Adrenal gland (tissue), 12 donors: ENCODE measurements around the gene ZNF669. TPM values are rescaled to one million over a fixed set of nuclear protein-coding genes. Genes with fewer than 3 reads are reported as not detected.

Source experiments
- DNase-seq, 7 donors: peaks; one replicate each; pipeline ENCODE4 v3.0.0-alpha.2; 2019 to 2020
- H3K27ac ChIP-seq, 5 donors: fragments of 200-600 bp; sonication (generic) in 4 of 5; 1 replicate in 3 of 5; 2 replicates in 2 of 5; pipeline versions ENCODE4 v1.5.1 to v1.8.0; 2016 to 2020; ENCODE audit warnings: mild to moderate bottlenecking in 1 of 5
- H3K27me3 ChIP-seq: fragments of 200-600 bp; 2 replicates; pipeline ENCODE4 v1.8.0; 2021
- H3K36me3 ChIP-seq, 2 donors: fragments of 200-600 bp; replicated peaks in 1 of 2; 1 replicate in 1 of 2; 2 replicates in 1 of 2; pipeline versions ENCODE4 v1.5.1 to v1.8.0; 2018 to 2022
- H3K4me1 ChIP-seq, 2 donors: fragments of 200-600 bp; replicated peaks in 1 of 2; 1 replicate in 1 of 2; 2 replicates in 1 of 2; pipeline versions ENCODE4 v1.5.1 to v1.8.0; 2018 to 2021
- H3K4me3 ChIP-seq, 4 donors: fragments of 200-600 bp; sonication (generic) in 3 of 4; one replicate each; pipeline ENCODE4 v1.5.1; 2016 to 2018
- H3K9me3 ChIP-seq, 3 donors: fragments of 200-600 bp; sonication (generic) in 1 of 3; replicated peaks in 1 of 3; 1 replicate in 2 of 3; 2 replicates in 1 of 3; pipeline versions ENCODE4 v1.5.1 to v1.8.0; 2016 to 2021
- POLR2A ChIP-seq, 2 donors: fragments of 450-650 bp; IDR thresholded peaks; one replicate each; pipeline ENCODE4 v1.6.1; 2017; ENCODE audit warnings: antibody characterized with exemption in 2 of 2, mild to moderate bottlenecking in 2 of 2, moderate library complexity in 1 of 2
- WGBS, 4 donors: extraction: QIAGEN DNeasy Blood & Tissue Kit in 2 of 4; methylation state at CpG; one replicate each; pipeline versions ENCODE4 v1.1.5 to v1.1.7; 2013 to 2017; 5-methylcytosine and 5-hydroxymethylcytosine counted together
- intact Hi-C, 2 donors: fragments of 100-400 bp; cut with DNase I; formaldehyde crosslinking; loops; one replicate each; pipeline versions ENCODE4 v1.14.1 to v1.15.0; 2022 to 2023
- polyA plus RNA-seq, 3 donors: library from polyadenylated mRNA; stranded (reverse); fragments of 200-250 nt in 2 of 3; fragments of 350-450 nt in 1 of 3; fragmentation: Illumina TruSeq in 1 of 3; extraction: RNeasy Lipid Tissue Mini Kit (QIAGEN cat#74804) in 1 of 3; gene quantifications; one replicate each; pipeline ENCODE4 v1.2.3, GENCODE V29; 2013 to 2014
- total RNA-seq, 9 donors: library from RNA; depleted of rRNA in 4 of 9; stranded (reverse); fragments of >200 nt in 4 of 9; fragments of 120-200 nt in 1 of 9; fragmentation: NEBNext Ultra II Directional in 1 of 9; extraction: Animal tissue kit (Norgen Biotek cat#: 25700) in 1 of 9; gene quantifications; one replicate each; pipeline versions ENCODE4 v1.1.0 to v1.2.4, GENCODE V29; 2013 to 2023
- TF ChIP-seq, protein P1 (sequence below), 6 experiments: fragments of 450-650 bp in 4 of 6; fragments of 200-600 bp in 2 of 6; sonication (generic) in 1 of 6; IDR thresholded peaks; 1 replicate in 5 of 6; 2 replicates in 1 of 6; pipeline versions ENCODE4 v1.5.1 to v1.8.0; 2016 to 2021; ENCODE audit warnings: antibody characterized with exemption in 6 of 6, mild to moderate bottlenecking in 2 of 6, moderate library complexity in 1 of 6
- donor health status: healthy with polysubstance abuse.
- donor health status: Bipolar disorder and iron deficiency.
- donor health status: DM: yes; HTN: yes; CAD: no.
- donor health status: DM: no; HTN: no; CAD: no.
- donor health status: DM: no; HTN: no; CAD: no.
- donor health status: DM: yes; HTN: yes; CAD: no.

Gene ZNF669
- total and polyA plus RNA-seq, 12 donors, result 1.2 to 11.3 (median 5.1) TPM

DNA sequence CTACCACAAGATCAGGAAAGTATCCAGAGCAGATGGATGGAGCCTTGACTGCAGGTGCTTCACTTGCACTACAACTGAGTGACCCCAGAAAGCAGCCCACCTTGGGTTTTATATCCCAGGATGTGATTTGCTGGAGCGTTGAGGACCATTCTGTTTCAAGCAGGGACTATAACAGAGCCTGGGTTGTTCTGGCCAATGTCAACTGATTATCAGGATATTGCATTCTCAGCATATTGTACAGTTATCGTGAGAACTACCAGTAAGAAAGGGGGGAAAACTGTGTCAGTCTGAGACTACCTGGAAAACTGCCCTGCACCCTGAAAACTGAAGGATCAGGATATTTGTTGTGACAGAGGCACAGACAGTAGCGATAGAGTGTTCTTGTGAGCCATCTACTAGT lies 8.0 kb downstream of the ZNF669 start:
- H3K4me1 ChIP-seq, result no peaks in the 10 kb centered on the region
- no peak overlapping the region for H3K27ac ChIP-seq
- peaks cover 0 to 10% (median 0%) of the 10 kb centered on the region in 3 donors for H3K9me3 ChIP-seq
- TF ChIP-seq, protein P1, sequence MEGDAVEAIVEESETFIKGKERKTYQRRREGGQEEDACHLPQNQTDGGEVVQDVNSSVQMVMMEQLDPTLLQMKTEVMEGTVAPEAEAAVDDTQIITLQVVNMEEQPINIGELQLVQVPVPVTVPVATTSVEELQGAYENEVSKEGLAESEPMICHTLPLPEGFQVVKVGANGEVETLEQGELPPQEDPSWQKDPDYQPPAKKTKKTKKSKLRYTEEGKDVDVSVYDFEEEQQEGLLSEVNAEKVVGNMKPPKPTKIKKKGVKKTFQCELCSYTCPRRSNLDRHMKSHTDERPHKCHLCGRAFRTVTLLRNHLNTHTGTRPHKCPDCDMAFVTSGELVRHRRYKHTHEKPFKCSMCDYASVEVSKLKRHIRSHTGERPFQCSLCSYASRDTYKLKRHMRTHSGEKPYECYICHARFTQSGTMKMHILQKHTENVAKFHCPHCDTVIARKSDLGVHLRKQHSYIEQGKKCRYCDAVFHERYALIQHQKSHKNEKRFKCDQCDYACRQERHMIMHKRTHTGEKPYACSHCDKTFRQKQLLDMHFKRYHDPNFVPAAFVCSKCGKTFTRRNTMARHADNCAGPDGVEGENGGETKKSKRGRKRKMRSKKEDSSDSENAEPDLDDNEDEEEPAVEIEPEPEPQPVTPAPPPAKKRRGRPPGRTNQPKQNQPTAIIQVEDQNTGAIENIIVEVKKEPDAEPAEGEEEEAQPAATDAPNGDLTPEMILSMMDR (IDR thresholded peaks at IDR 0.05), result no peak
- no peak for TF ChIP-seq POLR2A (IDR thresholded peaks at IDR 0.05)
- H3K4me3 ChIP-seq, result no peak overlapping the region
- intact Hi-C loops, result no loop called here
- no peaks in the 10 kb centered on the region for H3K27me3 ChIP-seq
- H3K36me3 ChIP-seq, result peaks cover 5 to 10% of the 10 kb centered on the region in 2 donors
- 90 to 95% (median 93%) methylated on average over 3 of the region's 3 CpGs for WGBS, 4 donors
- DNase-seq, result no peak

DNA sequence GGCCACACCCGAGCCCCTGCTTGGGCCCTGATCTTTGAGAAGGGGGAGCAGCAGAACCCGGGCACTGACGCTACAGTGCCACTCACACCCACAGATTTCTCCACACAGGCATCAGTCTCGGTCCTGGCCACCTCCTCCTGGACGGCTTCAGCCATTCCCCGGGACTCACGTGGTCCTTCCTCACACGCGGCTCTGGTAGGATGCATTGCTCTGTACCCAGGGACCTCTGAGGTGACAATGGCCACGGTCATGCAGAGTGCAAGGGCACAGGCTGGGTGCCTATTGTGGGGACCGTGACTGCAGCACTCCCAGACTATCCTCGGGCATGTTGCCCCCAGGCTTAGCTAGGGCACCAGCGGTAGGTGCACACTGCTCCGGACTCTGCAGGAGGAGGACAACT lies 13.7 kb downstream of the ZNF669 start:
- H3K4me3 ChIP-seq, result no peak overlapping the region
- no peaks in the 10 kb centered on the region for H3K9me3 ChIP-seq
- H3K36me3 ChIP-seq, result no peaks in the 10 kb centered on the region
- no peaks in the 10 kb centered on the region for H3K4me1 ChIP-seq
- WGBS, 4 donors, result 75 to 95% (median 85%) methylated on average over 9 to 14 of the region's 14 CpGs
- TF ChIP-seq, protein P1 (IDR thresholded peaks at IDR 0.05), result no peak
- TF ChIP-seq POLR2A (IDR thresholded peaks at IDR 0.05), result no peak
- intact Hi-C loops, result no loop called here
- DNase-seq, result peak in 1 of 7 donors; percentile 39
- H3K27ac ChIP-seq, result no peak overlapping the region
- no peaks in the 10 kb centered on the region for H3K27me3 ChIP-seq

DNA sequence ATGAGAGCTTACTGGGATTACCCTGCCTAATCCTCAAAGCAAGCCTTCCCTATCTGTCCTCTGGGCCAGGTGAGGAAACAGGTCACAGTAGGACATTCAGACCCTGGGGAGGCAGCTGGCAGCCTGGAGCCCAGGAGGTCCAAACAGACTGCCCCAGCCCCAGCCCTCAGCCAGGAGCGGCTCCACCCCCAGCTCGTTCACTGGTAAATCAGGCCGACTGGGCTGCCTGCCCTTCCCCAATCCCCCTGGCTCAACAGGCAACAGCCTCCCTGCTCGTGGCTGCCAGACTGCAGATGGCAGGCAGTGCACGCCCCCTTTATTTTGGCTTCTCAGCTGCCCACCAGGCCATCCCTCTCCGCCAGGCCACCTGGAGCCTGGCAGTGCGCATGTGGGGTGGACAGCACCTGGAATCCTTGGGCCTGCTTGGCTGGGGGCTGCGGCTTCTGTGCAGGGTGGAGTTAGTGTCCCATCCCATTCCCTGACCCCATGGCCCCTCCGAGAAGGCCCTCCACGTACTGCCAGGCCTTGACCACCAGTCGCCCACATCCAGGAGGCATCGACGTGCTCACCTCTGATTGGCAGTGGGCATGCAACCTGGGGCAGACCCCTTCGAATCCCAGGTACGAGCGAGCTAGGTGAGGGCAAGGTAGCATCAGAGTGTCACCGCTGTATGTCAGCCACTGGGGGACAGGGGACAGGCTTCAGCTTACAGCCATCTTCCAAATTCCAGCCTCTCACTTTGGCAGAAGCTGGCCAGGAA lies 14.4 kb downstream of the ZNF669 start:
- DNase-seq, result peak in 1 of 7 donors; percentile 23
- WGBS, 4 donors, result 60 to 86% (median 72%) methylated on average over 6 to 17 of the region's 17 CpGs
- no peak for TF ChIP-seq POLR2A (IDR thresholded peaks at IDR 0.05)
- TF ChIP-seq, protein P1 (IDR thresholded peaks at IDR 0.05), result no peak

DNA sequence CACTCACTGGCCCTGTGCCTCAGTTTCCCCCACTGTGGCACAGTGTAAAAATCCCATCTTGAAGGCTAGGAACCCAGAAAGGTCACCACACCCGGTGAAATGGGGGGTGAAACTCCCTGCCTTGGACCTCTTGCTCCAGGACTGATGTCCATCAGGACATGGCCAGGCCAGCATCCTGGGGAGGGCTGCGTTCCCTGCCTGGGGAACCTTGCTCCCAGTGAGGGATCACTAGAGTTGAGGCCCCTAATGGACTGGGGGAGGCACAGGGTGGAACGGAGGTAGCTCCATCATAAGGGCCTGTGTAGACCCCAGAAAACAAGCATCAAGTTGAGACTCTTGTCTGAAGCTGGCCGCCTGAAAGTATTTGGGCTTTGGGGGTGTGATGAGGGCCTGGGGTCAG lies 15.2 kb downstream of the ZNF669 start:
- no peak overlapping the region for H3K4me3 ChIP-seq
- no peaks in the 10 kb centered on the region for H3K9me3 ChIP-seq
- intact Hi-C loops, result no loop called here
- no peak for TF ChIP-seq POLR2A (IDR thresholded peaks at IDR 0.05)
- TF ChIP-seq, protein P1 (IDR thresholded peaks at IDR 0.05), result no peak
- H3K27me3 ChIP-seq, result no peaks in the 10 kb centered on the region
- no peak overlapping the region for H3K27ac ChIP-seq
- WGBS, 4 donors, result 73 to 93% (median 83%) methylated on average over 3 to 4 of the region's 4 CpGs
- peak in 1 of 7 donors; percentile 34 for DNase-seq
- H3K36me3 ChIP-seq, result no peaks in the 10 kb centered on the region
- no peaks in the 10 kb centered on the region for H3K4me1 ChIP-seq

More for the DNA sequence above, 14.4 kb downstream of the ZNF669 start:
- Histone ChIP-seq H3K9me3 (no peaks in the 10 kb centered on the region), H3K36me3 (no peaks in the 10 kb centered on the region), H3K4me1 (no peaks in the 10 kb centered on the region), H3K27ac (no peak overlapping the region), H3K4me3 (no peak overlapping the region), H3K27me3 (no peaks in the 10 kb centered on the region)
- intact Hi-C loops, result no loop called here
